ENCODE results near the gene PPEF1.

DNA sequence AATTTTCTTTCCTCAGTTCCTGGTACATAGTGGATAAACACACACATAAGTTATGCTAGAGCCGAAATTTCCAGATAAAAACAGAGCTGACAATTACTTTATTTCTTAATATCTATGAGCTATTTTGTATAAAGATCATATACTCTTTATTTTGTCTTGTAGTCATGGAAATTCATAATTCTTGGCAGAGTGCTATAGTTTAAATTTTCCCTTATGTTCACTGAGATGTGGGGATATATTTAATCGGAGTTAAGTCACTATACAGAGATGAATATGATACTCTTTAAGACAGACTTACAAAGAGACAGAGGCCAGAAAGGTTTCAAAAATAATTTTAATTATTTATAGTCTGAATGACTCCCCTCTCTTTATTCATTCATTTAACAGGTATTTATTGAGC lies 89.7 kb downstream of the PPEF1 start:
- TF ChIP-seq, protein P1, sequence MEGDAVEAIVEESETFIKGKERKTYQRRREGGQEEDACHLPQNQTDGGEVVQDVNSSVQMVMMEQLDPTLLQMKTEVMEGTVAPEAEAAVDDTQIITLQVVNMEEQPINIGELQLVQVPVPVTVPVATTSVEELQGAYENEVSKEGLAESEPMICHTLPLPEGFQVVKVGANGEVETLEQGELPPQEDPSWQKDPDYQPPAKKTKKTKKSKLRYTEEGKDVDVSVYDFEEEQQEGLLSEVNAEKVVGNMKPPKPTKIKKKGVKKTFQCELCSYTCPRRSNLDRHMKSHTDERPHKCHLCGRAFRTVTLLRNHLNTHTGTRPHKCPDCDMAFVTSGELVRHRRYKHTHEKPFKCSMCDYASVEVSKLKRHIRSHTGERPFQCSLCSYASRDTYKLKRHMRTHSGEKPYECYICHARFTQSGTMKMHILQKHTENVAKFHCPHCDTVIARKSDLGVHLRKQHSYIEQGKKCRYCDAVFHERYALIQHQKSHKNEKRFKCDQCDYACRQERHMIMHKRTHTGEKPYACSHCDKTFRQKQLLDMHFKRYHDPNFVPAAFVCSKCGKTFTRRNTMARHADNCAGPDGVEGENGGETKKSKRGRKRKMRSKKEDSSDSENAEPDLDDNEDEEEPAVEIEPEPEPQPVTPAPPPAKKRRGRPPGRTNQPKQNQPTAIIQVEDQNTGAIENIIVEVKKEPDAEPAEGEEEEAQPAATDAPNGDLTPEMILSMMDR (IDR thresholded peaks at IDR 0.05), result no peak
- TF ChIP-seq POLR2A (IDR thresholded peaks at IDR 0.05), result no peak
